Stimulated activated CD4-positive, alpha-beta T cell treated with anti-CD3 and anti-CD28 coated beads, Interleukin-1b, Interleukin-23, amount 100 ng/mL, for 24 hours (primary cell): ENCODE measurements around the gene LARGE2.

Source experiments
- DNase-seq, 4 experiments: peaks; one replicate each; pipeline ENCODE4 v3.0.0-alpha.2; 2020; ENCODE audit warnings: low read depth in 4 of 4, low spot score in 1 of 4

LARGE2 gene

DNA sequence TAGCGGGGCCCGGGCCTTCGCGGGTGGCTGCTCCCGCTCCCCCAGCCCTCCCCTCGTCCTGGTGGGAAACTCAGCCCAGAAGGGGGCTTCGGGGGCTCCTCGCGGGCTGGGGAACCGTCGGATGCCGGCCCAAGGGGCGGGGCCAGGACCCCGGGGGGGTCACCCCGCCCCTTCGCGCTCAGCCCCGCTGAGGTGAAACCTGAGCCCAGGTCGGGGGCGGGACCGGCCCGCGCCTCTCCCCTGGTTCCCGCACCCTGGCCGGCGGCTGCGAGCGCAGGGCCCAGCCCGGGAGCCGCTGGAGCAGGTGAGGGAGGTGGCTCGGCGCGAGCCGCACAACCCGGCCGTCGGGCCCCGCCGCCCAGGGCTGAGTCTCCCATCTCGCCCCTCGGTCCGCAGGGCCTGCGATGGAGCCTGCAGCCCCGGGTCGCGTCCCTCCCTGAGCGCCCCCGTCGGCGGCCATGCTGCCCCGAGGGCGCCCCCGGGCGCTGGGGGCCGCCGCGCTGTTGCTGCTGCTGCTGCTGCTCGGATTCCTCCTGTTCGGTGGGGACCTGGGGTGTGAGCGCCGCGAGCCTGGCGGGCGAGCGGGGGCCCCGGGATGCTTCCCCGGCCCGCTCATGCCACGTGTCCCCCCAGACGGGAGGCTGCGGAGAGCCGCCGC lies at the start of gene LARGE2:
Gene LARGE2, plus strand, starts transcription at position 232 of the 658 bp plus-strand sequence. Its CDS starts 227 bp downstream, at position 459.
- no peak for DNase-seq

GRCh38 chr11:45876401-45876800 lies 46.1 kb upstream of the LARGE2 start:
- DNase-seq = no peak

GRCh38 chr11:45877221-45877620 lies 45.2 kb upstream of the LARGE2 start:
- no peak for DNase-seq

DNA sequence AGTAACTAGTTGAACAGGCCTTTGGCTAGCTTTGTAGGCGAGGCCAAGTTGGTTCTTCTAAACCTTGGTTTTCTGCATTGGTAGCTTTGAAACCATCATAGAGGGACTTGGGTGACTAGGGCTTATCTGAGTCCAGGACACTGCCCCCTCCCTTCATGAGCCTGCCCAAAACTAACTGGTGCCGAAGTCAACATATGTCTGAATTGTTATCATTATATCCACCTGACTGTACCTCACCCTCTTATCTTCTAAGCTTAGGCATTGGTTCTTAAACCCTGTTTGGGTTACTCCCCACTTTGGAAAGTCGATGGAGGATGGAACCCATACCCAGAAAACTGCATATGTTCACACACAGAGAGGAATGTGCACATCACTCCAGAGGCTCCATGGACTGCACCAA lies 44.6 kb upstream of the LARGE2 start:
- no peak for DNase-seq

DNA sequence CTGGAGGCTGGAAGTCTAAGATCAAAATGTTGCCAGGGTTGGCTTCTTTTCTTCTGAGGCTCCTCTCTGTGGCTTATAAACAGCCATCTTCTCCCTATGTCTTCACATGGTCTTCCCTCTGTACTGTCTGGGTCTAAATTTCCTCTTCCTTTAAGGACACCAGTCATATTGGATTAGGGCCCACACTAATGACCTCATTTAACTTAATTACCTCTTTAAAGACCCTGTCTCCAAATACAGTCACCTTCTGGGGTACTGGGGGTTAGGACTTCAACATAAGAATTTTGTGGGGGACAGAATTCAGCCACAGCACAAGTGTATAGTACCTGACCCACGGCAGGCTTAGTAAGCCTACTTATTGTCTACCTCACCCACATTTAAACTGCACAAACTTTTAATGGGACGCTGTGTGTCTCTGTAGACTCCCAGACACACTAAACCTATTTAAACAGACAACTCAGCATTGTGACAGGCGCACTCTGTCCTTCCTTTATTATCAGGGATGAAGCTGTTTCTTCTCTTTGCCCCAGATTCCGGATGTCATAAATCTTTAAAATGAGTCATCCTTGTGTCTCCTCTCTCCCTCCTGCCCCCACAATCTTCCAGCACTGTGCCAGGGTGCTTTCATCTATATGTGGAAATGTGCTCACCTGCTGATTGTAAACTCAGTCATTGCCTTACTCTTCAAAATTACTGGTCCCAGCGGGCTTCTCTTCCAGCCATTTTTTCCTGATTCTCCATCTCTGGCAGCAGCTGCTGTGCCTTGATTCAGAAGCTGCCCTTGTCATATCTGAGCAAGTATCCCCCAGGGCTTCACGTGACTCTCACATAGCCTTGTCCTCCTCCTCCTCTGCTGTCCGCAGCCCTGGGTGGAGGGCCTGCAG lies 42.4 kb upstream of the LARGE2 start:
- DNase-seq = no peak

DNA sequence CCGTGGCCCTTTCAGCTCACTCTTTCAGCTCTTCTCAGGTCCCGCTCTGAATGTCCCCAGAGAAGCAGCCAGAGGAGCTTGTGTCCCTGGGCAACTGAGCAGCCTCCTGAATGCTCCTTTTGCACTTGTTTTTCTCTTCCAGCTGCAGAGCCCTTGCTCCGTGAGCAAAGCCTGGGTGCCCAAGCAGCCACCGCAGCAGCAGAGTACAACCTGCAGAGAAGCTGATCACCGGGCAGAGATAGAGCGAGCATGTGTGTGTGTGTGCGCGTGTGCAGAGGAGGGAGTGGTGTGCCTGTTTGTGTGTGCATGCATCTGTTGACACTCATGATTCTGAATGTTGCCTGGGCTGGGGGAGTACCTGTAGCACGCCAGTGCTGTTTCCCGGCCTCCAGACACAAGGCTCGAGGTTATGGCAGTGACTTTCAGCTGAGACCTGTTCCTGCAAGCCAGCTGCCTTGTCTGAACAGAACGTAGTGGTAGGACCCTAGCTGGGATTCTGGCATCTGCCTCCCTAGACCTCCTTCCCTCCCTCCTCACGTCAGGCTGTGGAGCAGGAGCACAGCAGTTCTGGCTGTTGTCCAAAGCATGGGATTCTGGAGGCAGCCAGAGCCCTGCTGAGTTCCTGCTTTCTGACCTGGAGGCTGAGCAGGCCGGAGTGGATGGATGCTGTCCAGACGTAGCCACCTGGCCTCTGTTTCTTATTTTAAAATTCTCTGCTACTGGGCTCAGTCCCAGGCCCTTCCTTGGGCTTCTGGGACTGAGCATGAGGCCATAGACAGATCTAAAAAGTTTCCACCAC lies 41.5 kb upstream of the LARGE2 start:
- no peak for DNase-seq

DNA sequence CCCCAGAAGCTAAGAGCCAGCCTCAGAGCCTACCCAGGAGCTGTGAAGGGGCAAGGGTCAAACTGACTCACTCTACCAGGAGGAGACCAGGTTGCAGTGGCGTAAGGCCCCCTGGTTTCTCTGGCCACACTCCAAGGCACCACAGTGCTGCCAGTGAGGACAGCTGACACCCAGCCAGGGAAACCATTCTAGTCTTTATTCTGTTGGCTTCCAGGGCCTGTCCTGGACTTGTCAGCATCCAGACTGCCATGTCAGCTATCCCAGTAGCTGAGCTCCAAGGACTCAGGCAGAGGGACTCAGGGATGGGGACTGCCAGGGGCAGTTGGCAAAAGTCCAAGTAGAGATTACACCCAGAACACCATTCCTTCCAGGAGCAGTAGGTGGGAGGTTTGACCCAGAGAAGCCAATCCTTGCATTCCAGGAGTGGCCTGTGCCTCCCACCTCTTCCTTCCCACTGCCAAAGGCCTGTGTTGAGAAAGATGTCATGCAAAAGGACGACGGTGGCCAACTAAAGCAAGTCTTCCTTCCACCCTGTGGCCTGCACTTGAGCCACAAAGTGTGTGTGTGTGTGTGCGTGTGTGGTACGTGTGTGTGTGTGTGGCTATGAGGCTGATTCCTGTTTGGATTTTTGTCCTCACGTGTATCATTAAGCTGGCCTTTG lies 40.6 kb upstream of the LARGE2 start:
- no peak for DNase-seq

- no peak for DNase-seq
These were observed 37.8 kb upstream of the LARGE2 start for GRCh38 chr11:45884596-45885185.

DNA sequence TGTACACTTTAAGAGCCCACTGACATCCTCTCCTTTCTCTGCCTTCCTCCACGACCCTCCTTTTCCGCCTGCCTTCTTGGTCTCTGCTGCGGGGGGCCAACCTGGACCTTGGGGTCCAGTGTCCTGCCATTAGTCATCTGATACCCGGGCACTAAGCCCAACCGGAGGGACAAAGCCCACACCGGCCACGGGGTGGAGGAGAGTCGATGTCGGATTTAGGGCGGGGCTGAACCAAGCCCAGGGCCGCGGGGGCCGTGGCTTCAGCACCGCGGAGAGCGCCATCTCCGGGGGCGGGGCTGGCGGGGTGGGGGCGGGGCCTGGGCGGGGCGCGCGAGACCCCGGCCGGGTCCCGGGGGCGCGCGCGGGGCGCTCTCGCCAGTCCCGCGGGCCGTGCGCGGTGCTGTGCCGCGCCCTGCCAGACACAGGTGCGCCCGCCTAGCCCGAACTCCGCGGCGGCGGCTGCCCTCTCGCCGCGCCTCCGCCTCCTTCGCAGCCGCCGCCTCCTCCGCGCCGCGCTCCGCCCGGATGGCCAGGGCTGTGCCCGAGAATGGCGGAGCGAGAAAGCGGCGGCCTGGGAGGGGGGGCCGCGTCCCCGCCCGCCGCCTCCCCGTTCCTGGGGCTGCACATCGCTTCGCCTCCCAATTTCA lies 37.1 kb upstream of the LARGE2 start, which contains the start of gene MAPK8IP1:
Gene MAPK8IP1, plus strand, starts transcription at position 378 of the 647 bp plus-strand sequence. Its CDS starts 170 bp downstream, at position 548.
- DNase-seq = peak in 3 of 4 experiments; percentile 29 to 34 (median 33)

DNA sequence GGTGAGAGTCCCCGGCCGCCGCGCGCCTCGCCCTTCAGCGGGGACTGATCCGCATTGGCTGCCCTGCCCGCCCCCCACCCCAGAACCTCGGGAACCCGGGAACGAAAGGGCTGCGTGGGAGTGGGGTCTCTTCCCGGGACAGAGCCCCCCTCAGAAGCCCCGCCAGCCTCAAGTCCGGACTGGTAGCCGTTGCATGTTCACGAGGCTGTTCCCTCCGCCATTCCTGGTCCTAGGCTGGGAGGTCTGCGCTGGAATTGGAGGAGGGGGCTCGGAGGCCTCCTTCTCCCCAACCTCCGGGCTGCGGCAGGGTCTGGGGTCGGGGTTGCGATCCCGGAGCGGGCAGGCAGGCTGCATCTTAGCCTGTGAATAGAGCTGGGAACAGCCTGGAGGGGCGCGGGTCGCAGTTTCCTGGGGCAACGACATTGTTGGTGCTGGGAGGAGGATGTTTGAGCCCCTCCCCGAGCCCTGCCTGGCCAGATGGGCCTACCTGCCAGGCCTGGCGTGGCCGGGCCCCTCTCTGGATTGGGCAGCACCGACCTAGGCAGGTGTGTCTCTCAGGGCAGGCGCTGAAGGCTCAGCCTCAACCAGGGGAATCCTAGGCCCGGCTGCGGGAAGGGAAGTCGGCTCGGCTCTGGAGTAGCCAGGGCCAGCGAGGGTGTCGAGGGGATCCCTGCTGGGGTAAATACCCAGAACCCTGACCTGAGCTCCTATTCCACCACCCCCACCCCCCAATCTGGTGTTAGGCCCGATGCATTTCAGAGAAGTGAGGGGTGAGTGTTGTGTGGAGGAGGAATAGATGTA lies 36.3 kb upstream of the LARGE2 start:
- DNase-seq = no peak

DNA sequence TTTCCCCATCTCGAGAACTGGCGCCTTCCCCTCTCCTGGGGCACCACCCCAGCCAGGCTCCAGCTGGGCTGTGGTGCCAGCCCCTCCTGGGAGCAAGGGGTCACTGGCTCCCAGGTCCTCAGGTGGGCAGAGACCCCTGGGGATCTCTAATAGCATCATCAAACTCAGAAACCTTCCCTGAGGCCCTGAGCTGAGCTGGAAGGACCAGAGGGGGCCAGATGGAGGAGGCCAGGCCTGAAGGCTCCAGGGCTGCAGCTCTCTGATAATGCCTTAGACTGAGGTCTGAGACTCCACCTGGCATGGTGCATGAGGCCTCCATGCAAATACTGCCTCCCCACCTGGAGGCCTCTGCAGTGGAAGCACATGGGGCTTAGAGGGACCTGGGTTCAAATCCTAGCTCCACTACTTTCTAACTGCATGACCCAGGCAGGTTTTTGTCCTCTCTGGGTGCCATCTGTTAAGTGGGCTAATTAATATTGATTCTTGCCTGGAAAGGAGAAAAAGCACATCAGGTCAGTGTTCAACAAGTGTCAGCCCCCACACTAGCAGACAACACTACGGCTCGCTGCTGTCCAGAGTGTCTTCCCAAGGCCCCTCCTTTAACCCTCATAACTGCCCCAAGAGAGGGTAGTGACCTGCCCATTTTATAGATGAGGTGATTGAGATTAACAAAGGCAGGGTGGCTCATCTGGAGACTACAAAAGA lies 35.5 kb upstream of the LARGE2 start:
- DNase-seq = no peak

DNA sequence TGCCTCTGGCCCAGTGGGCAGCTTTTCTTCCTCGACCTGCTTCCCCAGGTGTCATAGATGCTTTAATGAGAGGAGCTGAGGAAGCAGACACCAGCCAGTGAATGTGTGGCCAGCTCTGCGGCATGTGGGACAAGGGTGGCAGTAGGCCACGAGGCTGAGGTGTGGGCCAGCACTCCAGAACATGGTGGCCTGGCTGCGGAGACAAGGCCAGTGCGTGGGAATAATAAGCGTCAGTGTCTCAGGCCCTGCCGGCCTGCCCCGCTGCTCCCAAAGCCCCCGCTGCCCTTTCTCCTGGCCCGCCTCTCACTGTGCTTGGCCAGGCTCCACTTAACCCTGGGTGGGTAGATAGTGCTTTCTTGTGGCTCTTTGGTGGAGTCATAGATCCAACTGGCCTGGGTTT lies 34.9 kb upstream of the LARGE2 start:
- DNase-seq = no peak

- DNase-seq = no peak
These were observed 32.9 kb upstream of the LARGE2 start for GRCh38 chr11:45889555-45889954.

DNA sequence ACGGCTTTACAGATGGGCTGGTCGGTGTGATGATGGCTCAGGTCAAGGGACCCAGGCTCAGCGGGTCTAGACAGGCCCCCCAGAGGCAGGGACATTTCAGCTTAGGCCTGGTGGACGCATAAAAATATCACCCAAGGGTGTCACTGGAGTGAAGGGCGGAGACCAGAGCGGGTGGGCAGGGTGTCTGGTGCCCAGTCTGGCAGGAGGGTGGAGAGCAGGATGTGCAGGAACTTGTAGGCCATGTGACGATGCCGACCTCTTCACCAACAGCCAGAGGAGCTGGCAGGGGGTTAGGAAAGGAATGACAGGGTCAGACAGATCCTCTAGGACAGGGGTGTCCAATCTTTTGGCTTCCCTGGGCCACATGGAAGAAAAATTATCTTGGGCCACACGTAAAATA lies 32.5 kb upstream of the LARGE2 start:
- DNase-seq = no peak

DNA sequence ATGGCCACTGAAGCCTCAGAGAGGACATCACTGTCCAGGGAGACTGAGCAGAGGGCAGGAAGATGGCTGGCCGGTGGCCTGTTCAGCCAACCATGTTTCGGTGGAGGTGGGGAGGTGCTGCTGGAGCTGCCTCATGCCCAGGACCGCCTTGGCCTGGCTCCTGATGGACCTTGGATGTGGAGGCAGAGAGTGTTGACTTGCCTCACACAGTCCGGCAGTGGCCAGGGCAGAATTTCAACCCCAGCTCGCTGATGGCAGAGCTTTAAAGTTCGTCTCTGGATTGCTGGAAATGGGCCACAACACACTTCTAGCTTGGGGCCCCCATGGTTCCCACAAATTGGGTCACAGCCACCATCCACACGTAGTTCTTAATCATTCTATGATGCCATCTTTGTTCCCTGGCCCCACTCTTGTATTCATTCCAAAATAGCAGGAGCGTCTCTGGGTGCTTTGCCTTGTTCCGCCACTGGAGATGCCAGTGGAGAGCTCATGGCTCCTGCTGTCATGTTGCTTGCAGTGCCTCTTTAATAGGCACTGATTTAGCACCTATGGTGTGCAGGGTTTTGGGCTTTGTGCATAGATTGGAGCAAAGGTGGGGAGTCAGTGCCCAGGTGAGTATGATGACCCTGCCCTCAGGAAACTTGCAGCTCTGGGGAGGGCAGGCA lies 31.4 kb upstream of the LARGE2 start:
- DNase-seq = no peak

DNA sequence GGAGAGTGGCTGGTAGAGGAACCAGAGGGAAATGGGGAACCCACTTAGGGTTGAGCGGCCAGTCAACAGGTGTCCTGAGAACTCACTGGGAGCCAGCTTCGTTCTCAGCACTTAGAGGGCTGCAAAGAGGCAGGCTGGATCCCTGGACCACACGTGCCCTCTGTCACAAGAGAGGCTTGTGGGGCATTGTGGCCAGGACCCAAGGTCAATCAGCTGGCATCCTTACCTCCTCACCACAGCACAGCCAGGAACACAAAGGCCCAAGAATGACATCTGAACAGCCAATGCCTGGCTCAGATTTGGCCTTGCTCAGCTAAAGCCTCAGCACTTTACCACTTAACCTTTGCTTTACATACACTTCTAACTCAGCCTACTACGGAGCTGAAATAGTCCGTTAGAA lies 29.6 kb upstream of the LARGE2 start:
- no peak for DNase-seq

DNA sequence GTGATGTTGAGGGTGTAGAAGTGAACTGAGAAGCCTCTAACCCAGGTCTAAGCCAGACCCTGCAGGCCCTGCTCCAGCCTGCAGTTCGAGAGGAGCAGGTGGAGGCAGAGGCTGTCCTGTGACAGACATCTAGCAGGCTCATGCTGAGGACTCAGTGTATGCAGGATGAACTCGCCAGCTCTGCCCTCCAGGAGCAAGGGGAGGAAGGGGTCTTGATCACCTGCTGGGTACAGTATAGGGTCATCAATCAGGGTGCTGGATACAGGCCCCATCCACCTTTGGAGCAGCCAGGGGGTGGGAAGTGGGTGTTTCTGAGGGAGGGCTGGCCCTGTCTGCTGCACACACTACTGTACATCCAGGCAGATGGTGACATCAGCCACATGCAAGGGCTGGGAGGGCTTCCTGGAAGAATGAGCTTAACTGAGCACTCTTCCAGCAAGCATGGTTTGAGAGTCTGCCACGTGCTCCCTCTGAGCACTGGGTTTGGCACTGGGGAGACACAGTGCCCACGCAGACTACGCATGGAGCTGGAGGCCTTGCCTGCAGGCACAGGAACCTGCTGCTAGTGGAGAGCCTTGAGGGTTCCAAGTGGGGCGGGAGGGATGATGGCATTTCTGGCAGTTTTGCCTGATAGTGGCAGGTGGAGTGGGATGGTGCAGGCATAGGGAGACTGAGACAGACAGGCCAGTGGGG lies 27.8 kb upstream of the LARGE2 start:
- no peak for DNase-seq
